GM12878 (cell line): Measurements from ENCODE around the gene DEGS2. TPM values are rescaled to one million over a fixed set of nuclear protein-coding genes. Genes with fewer than 3 reads are reported as not detected.

ENCODE experiments used
- ETV6 ChIP-seq, 2 experiments: fragments of 450-650 bp in 1 of 2; IDR thresholded peaks in 1 of 2; conservative IDR thresholded peaks in 1 of 2; 2 replicates each; pipeline ENCODE4 v1.6.1; 2014; ENCODE audit warnings: antibody characterized with exemption in 1 of 2, borderline replicate concordance in 1 of 2, low read depth in 1 of 2, mild to moderate bottlenecking in 1 of 2, moderate library complexity in 1 of 2
- RBBP5 ChIP-seq: fragments of 200-600 bp; sonication (generic); conservative IDR thresholded peaks from 2 replicates; pipeline ENCODE4 v1.6.1; 2016
- RUNX3 ChIP-seq: IDR thresholded peaks from 2 replicates; pipeline ENCODE4 v1.6.1; 2012; ENCODE audit warnings: low read length, inconsistent platforms
- TCF7 ChIP-seq: IDR thresholded peaks from 2 replicates; pipeline ENCODE4 v1.6.1; 2014; ENCODE audit warnings: antibody characterized with exemption, borderline replicate concordance
- USF2 ChIP-seq: IDR thresholded peaks from 2 replicates; pipeline ENCODE4 v1.6.1; 2011; ENCODE audit warnings: low read depth, low read length, improper control_type of control experiment, borderline replicate concordance
- YBX1 ChIP-seq: fragments of 450-650 bp; IDR thresholded peaks from 2 replicates; pipeline ENCODE4 v1.6.1; 2016; ENCODE audit warnings: antibody characterized with exemption
- ZBTB40 ChIP-seq: fragments of 450-650 bp; IDR thresholded peaks from 2 replicates; pipeline ENCODE4 v1.6.1; 2016; ENCODE audit warnings: mild to moderate bottlenecking, moderate library complexity, borderline replicate concordance
- polyA plus RNA-seq, 11 experiments: library from polyadenylated mRNA; depleted of rRNA in 4 of 11; unstranded in 6 of 11; stranded (reverse) in 5 of 11; fragments of >200 nt; fragmentation: Nextera tagmentation in 4 of 11; fragmentation: Illumina TruSeq in 1 of 11; extraction: Ambion mirVana in 4 of 11; extraction: Trizol in 1 of 11; gene quantifications; 1 replicate in 1 of 11; 2 replicates in 10 of 11; pipeline versions ENCODE4 v1.2.1 to v1.2.3, GENCODE V29; 2011 to 2016; ENCODE audit warnings: inconsistent platforms in 2 of 11, missing spikeins in 2 of 11, low read depth in 1 of 11
- total RNA-seq, 4 experiments: library from RNA; depleted of rRNA in 3 of 4; stranded (reverse); fragments of >200 nt in 3 of 4; fragmentation: Illumina TruSeq in 1 of 4; extraction: Trizol in 1 of 4; gene quantifications; 2 replicates each; pipeline versions ENCODE4 v1.2.1 to v1.2.3, GENCODE V29; 2013 to 2021

DEGS2 gene
- total and polyA plus RNA-seq, 10 of the 15 experiments (the other 5 are each of a cell fraction or from before 2014, with no cell fraction given): 0.01 to 2.5 (median 0.45) TPM; not detected in 1

- no peak for TF ChIP-seq USF2
- no peak for TF ChIP-seq ZBTB40
- no peak for TF ChIP-seq RBBP5
- TF ChIP-seq RUNX3: no peak
- no peak for TF ChIP-seq ETV6 (conservative IDR thresholded peaks at IDR 0.05 in 1 of 2, IDR thresholded peaks at IDR 0.05 in 1 of 2; ENCODE audit: borderline replicate concordance in 1 of 2, low read depth in 1 of 2)
- TF ChIP-seq YBX1: no peak
- no peak for TF ChIP-seq TCF7
These were observed 2.7 kb downstream of the DEGS2 start (continued) for GRCh38 chr14:100156776-100157175.
